Naive thymus-derived CD8-positive, alpha-beta T cell (primary cell): Measurements from ENCODE around the gene SP4. TPM values are rescaled to one million over a fixed set of nuclear protein-coding genes. Genes with fewer than 3 reads are reported as not detected.

Source experiments
- microRNA-seq: library from miRNA; unstranded; fragments of <30 nt; microRNA quantifications from one replicate; pipeline ENCODE4 v1.2.0, GENCODE V29; 2022; ENCODE audit warnings: borderline microRNAs expressed
- polyA plus RNA-seq, 3 donors: library from polyadenylated mRNA; unstranded; fragments of 300-500 nt; fragmentation: Illumina TruSeq; gene quantifications; one replicate each; pipeline ENCODE4 v1.2.3, GENCODE V29; 2021
- total RNA-seq, 8 experiments: library from RNA in 2 of 8; stranded (reverse) in 2 of 8; gene quantifications; one replicate each; pipeline ENCODE4 v1.2.3 and lab custom pipeline; 2021 to 2026

The SP4 gene
- total and polyA plus RNA-seq, 5 experiments from 2014 or later: 10.6 to 55.8 (median 14.7) TPM

Small RNA genes within 50 kb of the gene (microRNA-seq; reads per million reads assigned to microRNA genes)
- gene MIR1183: not detected

Other genes with a start within 250 kb of the SP4 start
- under 1 TPM; 0.19 to 0.44 TPM for gene DNAH11, start 115.0 kb downstream of the SP4 start, total RNA-seq
- under 1 TPM in 1 of 3 donors, not detected in 2; 0.23 TPM for gene DNAH11, start 115.0 kb downstream of the SP4 start, polyA plus RNA-seq